Retinal pigment epithelial cell (primary cell): ENCODE results near the gene ABCB1.
"Not testable (repeated sequence)": the region's sequence is repeated elsewhere in the genome, so short reads cannot be mapped to it uniquely, and the experiment has no call there.

ENCODE experiments used
- DNase-seq: peaks from one replicate; pipeline ENCODE4 v3.0.0-alpha.2; 2010; ENCODE audit warnings: low read depth
- H3K4me3 ChIP-seq: 2 replicates; pipeline ENCODE4 v1.5.1; 2011; ENCODE audit warnings: mild to moderate bottlenecking, low read length, control low read depth, moderate library complexity
- CTCF ChIP-seq: conservative IDR thresholded peaks from 2 replicates; pipeline ENCODE4 v1.5.1; 2011; ENCODE audit warnings: low read depth, low read length, control low read depth, inconsistent platforms

Gene ABCB1

GRCh38 chr7:87580636-87581035 lies 20.0 kb downstream of the ABCB1 start:
- H3K4me3 ChIP-seq, result no peak overlapping the region
- no peak for TF ChIP-seq CTCF
- no peak for DNase-seq

GRCh38 chr7:87575521-87575920 lies 25.2 kb downstream of the ABCB1 start:
- no peak for TF ChIP-seq CTCF
- no peak overlapping the region for H3K4me3 ChIP-seq

GRCh38 chr7:87574630-87575029 lies 26.1 kb downstream of the ABCB1 start:
- TF ChIP-seq CTCF, result no peak
- H3K4me3 ChIP-seq, result no peak overlapping the region
- DNase-seq, result no peak

More at GRCh38 chr7:87575521-87575920, 25.2 kb downstream of the ABCB1 start:
- DNase-seq, result no peak

GRCh38 chr7:87572513-87572912 lies 28.2 kb downstream of the ABCB1 start:
- H3K4me3 ChIP-seq, DNase-seq: not testable (repeated sequence)

- no peak for DNase-seq
- no peak overlapping the region for H3K4me3 ChIP-seq
- no peak for TF ChIP-seq CTCF
Measured at GRCh38 chr7:87570178-87570577, 30.5 kb downstream of the ABCB1 start.

- no peak for TF ChIP-seq CTCF
- H3K4me3 ChIP-seq, result no peak overlapping the region
- DNase-seq, result peak; percentile 84
Measured at GRCh38 chr7:87567052-87567451, 33.6 kb downstream of the ABCB1 start.

- no peak for TF ChIP-seq CTCF
- no peak overlapping the region for H3K4me3 ChIP-seq
- DNase-seq, result no peak
Measured at GRCh38 chr7:87566311-87566900, 34.3 kb downstream of the ABCB1 start.
